Activated CD4-positive, alpha-beta T cell treated with anti-CD3 and anti-CD28 coated beads for 36 hours (primary cell): ENCODE measurements around the gene NDUFS3. TPM values are rescaled to one million over a fixed set of nuclear protein-coding genes. Genes with fewer than 3 reads are reported as not detected.
"Not testable (repeated sequence)": the region's sequence is repeated elsewhere in the genome, so short reads cannot be mapped to it uniquely, and the experiment has no call there.

Source experiments
- ATAC-seq: fragments of 200-7000 bp; cut with Tn5 transposase; one replicate; pipeline ENCODE4 v1.10.0; 2021; ENCODE audit warnings: mild to moderate bottlenecking, moderate library complexity
- CTCF ChIA-PET: fragments of 350-600 bp; sonication (Branson Sonifier 250); formaldehyde crosslinking; loops from one replicate; lab custom pipeline; 2021; ENCODE audit warnings: antibody characterized with exemption; lab: Charles Lee
- POLR2A ChIA-PET: fragments of 350-600 bp; sonication (Branson Sonifier 250); formaldehyde crosslinking; loops from one replicate; lab custom pipeline; 2021; ENCODE audit warnings: antibody characterized with exemption, inconsistent platforms; lab: Charles Lee
- DNase-seq: peaks from one replicate; pipeline ENCODE4 v3.0.0-alpha.2; 2020
- H3K27ac Mint-ChIP-seq: one replicate; pipeline ENCODE4 v1.8.0; 2021; ENCODE audit warnings: mixed read lengths
- H3K27me3 Mint-ChIP-seq: one replicate; pipeline ENCODE4 v1.8.0; 2021; ENCODE audit warnings: mixed read lengths
- H3K36me3 Mint-ChIP-seq: one replicate; pipeline ENCODE4 v1.8.0; 2021; ENCODE audit warnings: low read depth, mixed read lengths
- H3K4me1 Mint-ChIP-seq: one replicate; pipeline ENCODE4 v1.8.0; 2021; ENCODE audit warnings: mixed read lengths
- H3K4me3 Mint-ChIP-seq: one replicate; pipeline ENCODE4 v1.8.0; 2021; ENCODE audit warnings: mild to moderate bottlenecking, moderate library complexity, mixed read lengths
- H3K9me3 Mint-ChIP-seq: one replicate; pipeline ENCODE4 v1.8.0; 2021; ENCODE audit warnings: low read depth, mixed read lengths
- intact Hi-C, 2 experiments: fragments of 100-400 bp; cut with DNase I in 1 of 2; cut with micrococcal nuclease in 1 of 2; formaldehyde crosslinking; loops; one replicate each; pipeline versions ENCODE4 v1.14.2 to v1.15.1; 2022 to 2024; cut with DNase I, micrococcal nuclease
- total RNA-seq, 2 experiments: library from RNA; stranded (reverse); gene quantifications; one replicate each; pipeline ENCODE4 v1.2.3, GENCODE V29; 2021

Gene NDUFS3
- 100 to 1,000 TPM in 1 of 2 experiments, 10 to 100 TPM in 1; 96.9 to 108 TPM for total RNA-seq

- H3K27me3 Mint-ChIP-seq: no peaks in the 10 kb centered on the region
- ATAC-seq (peak; percentile 96), DNase-seq (peak; percentile 92)
- peak within 1 kb of the TSS; percentile 93 for H3K27ac Mint-ChIP-seq
- H3K9me3 Mint-ChIP-seq: no peaks in the 10 kb centered on the region
- intact Hi-C loops: loop anchor here (1.0 to 5.0 kb wide), 16 partner anchors 14 to 878 kb away; partner anchors contain the start of genes CELF1 (in 2 of the 2), MTCH2 (in 2 of the 2), ACP2 (in 1 of the 2) and ARFGAP2 (in 1 of the 2)
- POLR2A ChIA-PET: interaction anchor here (0.8 to 1.9 kb wide), 4 partner anchors 13 to 27 kb away, joined by 3 to 14 read pairs (median 6); partner anchors contain the start of gene PTPMT1
- CTCF ChIA-PET: interaction anchor here (0.5 to 1.9 kb wide), 8 partner anchors 12 to 204 kb away, joined by 3 to 9 read pairs (median 4); partner anchors contain the start of gene CELF1
- peaks cover 48% of the 10 kb centered on the region for H3K36me3 Mint-ChIP-seq
- H3K4me1 Mint-ChIP-seq: peaks cover 39% of the 10 kb centered on the region
- H3K4me3 Mint-ChIP-seq: peak within 1 kb of the TSS; percentile 87
These were observed at the start of gene NDUFS3, which contains the start of gene KBTBD4 for GRCh38 chr11:47578524-47579494. Gene NDUFS3 (plus strand): TSS chr11:47579074. CDS start chr11:47579092, 18 bp downstream. Gene KBTBD4 (minus strand): TSS chr11:47578970. CDS start chr11:47578951, 19 bp downstream.

- POLR2A ChIA-PET: no interaction called here
- Mint-ChIP-seq H3K4me1 (peaks cover 59% of the 10 kb centered on the region), H3K27ac (peak overlapping the region; percentile 64), H3K9me3 (no peaks in the 10 kb centered on the region), H3K36me3 (peaks cover 15% of the 10 kb centered on the region), H3K4me3 (no peak overlapping the region), H3K27me3 (no peaks in the 10 kb centered on the region)
- ATAC-seq (no peak), DNase-seq (no peak)
- CTCF ChIA-PET: interaction anchor here (0.6 to 2.8 kb wide), 2 partner anchors 9 to 185 kb away, joined by 3 to 15 read pairs; partner anchors contain the start of gene AGBL2
- intact Hi-C loops: no loop called here
These were observed 48.9 kb upstream of the NDUFS3 start for GRCh38 chr11:47529951-47530350.

GRCh38 chr11:47530721-47531120 lies 48.2 kb upstream of the NDUFS3 start:
- ChIA-PET POLR2A (interaction anchor here (1.9 kb wide), 1 partner anchor 9 kb away, joined by 5 read pairs; no protein-coding TSS in a partner anchor), CTCF (interaction anchor here (2.7 kb wide), 1 partner anchor 10 kb away, joined by 17 read pairs; no protein-coding TSS in a partner anchor)
- H3K4me3 Mint-ChIP-seq, ATAC-seq, H3K9me3 Mint-ChIP-seq, H3K27me3 Mint-ChIP-seq, intact Hi-C loops, DNase-seq: not testable (repeated sequence)
- Mint-ChIP-seq H3K4me1 (peaks cover 56% of the 10 kb centered on the region), H3K36me3 (peaks cover 18% of the 10 kb centered on the region), H3K27ac (peak overlapping the region; percentile 64)

GRCh38 chr11:47531666-47532065 lies 47.2 kb upstream of the NDUFS3 start:
- no peak overlapping the region for H3K4me3 Mint-ChIP-seq
- intact Hi-C loops: no loop called here

GRCh38 chr11:47532597-47533213 lies 46.2 kb upstream of the NDUFS3 start:
- no peaks in the 10 kb centered on the region for H3K27me3 Mint-ChIP-seq
- peaks cover 22% of the 10 kb centered on the region for H3K36me3 Mint-ChIP-seq
- ChIA-PET POLR2A (interaction anchor here (0.5 kb wide), 1 partner anchor 22 kb away, joined by 8 read pairs; no protein-coding TSS in a partner anchor), CTCF (interaction anchor here (0.6 to 2.7 kb wide), 6 partner anchors 8 to 19 kb away, joined by 3 to 17 read pairs (median 4); no protein-coding TSS in a partner anchor)
- H3K27ac Mint-ChIP-seq: no peak overlapping the region
- DNase-seq (no peak), ATAC-seq (no peak)
- H3K4me1 Mint-ChIP-seq: peaks cover 51% of the 10 kb centered on the region
- H3K9me3 Mint-ChIP-seq: no peaks in the 10 kb centered on the region
- H3K4me3 Mint-ChIP-seq: no peak overlapping the region
- intact Hi-C loops: no loop called here

More at GRCh38 chr11:47531666-47532065, 47.2 kb upstream of the NDUFS3 start:
- no peak for ATAC-seq
- no peaks in the 10 kb centered on the region for H3K27me3 Mint-ChIP-seq
- H3K4me1 Mint-ChIP-seq: peaks cover 51% of the 10 kb centered on the region
- H3K27ac Mint-ChIP-seq: no peak overlapping the region
- no peak for DNase-seq
- CTCF ChIA-PET: interaction anchor here (0.8 to 2.7 kb wide), 4 partner anchors 9 to 22 kb away, joined by 3 to 17 read pairs (median 3); no protein-coding TSS in a partner anchor
- POLR2A ChIA-PET: interaction anchor here (1.2 to 1.9 kb wide), 2 partner anchors 8 to 16 kb away, joined by 3 to 5 read pairs; no protein-coding TSS in a partner anchor
- H3K9me3 Mint-ChIP-seq: no peaks in the 10 kb centered on the region
- H3K36me3 Mint-ChIP-seq: peaks cover 19% of the 10 kb centered on the region

GRCh38 chr11:47533690-47534151 lies 45.2 kb upstream of the NDUFS3 start:
- ChIA-PET POLR2A (no interaction called here), CTCF (interaction anchor here (0.7 to 1.0 kb wide), 2 partner anchors 9 to 15 kb away, joined by 3 to 4 read pairs; no protein-coding TSS in a partner anchor)
- no peak overlapping the region for H3K27ac Mint-ChIP-seq
- no peak for ATAC-seq
- peaks cover 23% of the 10 kb centered on the region for H3K36me3 Mint-ChIP-seq
- no peak for DNase-seq
- intact Hi-C loops: no loop called here
- H3K27me3 Mint-ChIP-seq: no peaks in the 10 kb centered on the region
- no peak overlapping the region for H3K4me3 Mint-ChIP-seq
- H3K9me3 Mint-ChIP-seq: no peaks in the 10 kb centered on the region
- H3K4me1 Mint-ChIP-seq: peaks cover 50% of the 10 kb centered on the region

DNA sequence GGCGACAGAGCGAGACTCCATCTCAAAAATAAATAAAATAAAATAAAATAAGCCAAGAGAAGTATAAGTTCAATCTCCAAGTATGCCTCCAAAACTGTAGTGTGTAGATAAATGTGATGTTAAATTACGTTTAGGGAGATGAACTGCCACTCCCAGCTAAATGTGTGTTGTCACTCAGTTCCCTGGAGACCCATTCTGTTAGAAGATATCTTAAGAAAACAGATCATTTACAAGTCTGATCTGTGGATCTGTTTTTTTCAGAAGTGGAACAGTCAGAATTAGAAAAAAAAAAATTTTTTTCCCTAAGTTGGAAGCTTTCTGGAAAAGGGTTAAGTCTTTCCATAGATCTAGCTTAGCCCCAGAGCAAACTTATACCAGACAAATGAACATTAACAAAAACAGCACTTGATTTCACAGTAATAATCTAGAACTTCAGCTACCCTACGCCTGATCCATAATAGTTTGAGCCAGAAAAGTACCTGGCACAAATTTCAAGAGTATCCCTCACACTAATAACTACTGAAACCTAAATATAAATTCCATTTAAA lies 44.1 kb upstream of the NDUFS3 start:
- intact Hi-C loops: no loop called here
- Mint-ChIP-seq H3K9me3 (no peaks in the 10 kb centered on the region), H3K27ac (peak overlapping the region; percentile 2), H3K27me3 (no peaks in the 10 kb centered on the region), H3K36me3 (peaks cover 25% of the 10 kb centered on the region), H3K4me3 (no peak overlapping the region), H3K4me1 (peaks cover 60% of the 10 kb centered on the region)
- DNase-seq (no peak), ATAC-seq (no peak)
- ChIA-PET CTCF (interaction anchor here (0.7 to 1.1 kb wide), 2 partner anchors 9 to 17 kb away, joined by 5 read pairs; no protein-coding TSS in a partner anchor), POLR2A (interaction anchor here (0.6 kb wide), 1 partner anchor 229 kb away, joined by 3 read pairs; no protein-coding TSS in a partner anchor)

- ATAC-seq (no peak), DNase-seq (no peak)
- Mint-ChIP-seq H3K27ac (no peak overlapping the region), H3K27me3 (no peaks in the 10 kb centered on the region), H3K4me3 (no peak overlapping the region), H3K9me3 (no peaks in the 10 kb centered on the region), H3K36me3 (peaks cover 33% of the 10 kb centered on the region), H3K4me1 (peaks cover 67% of the 10 kb centered on the region)
- ChIA-PET POLR2A (no interaction called here), CTCF (interaction anchor here (0.6 to 3.4 kb wide), 7 partner anchors 8 to 74 kb away, joined by 3 to 15 read pairs (median 7); no protein-coding TSS in a partner anchor)
- intact Hi-C loops: no loop called here
These were observed 42.0 kb upstream of the NDUFS3 start for GRCh38 chr11:47536915-47537314.

- Mint-ChIP-seq H3K27ac (peak overlapping the region; percentile 83), H3K36me3 (peaks cover 36% of the 10 kb centered on the region), H3K4me3 (no peak overlapping the region), H3K27me3 (no peaks in the 10 kb centered on the region), H3K4me1 (peaks cover 71% of the 10 kb centered on the region), H3K9me3 (no peaks in the 10 kb centered on the region)
- ATAC-seq: no peak
- ChIA-PET POLR2A (interaction anchor here (1.1 to 2.1 kb wide), 3 partner anchors 8 to 27 kb away, joined by 3 to 10 read pairs (median 5); no protein-coding TSS in a partner anchor), CTCF (interaction anchor here (0.6 to 3.6 kb wide), 9 partner anchors 7 to 569 kb away, joined by 4 to 20 read pairs (median 8); no protein-coding TSS in a partner anchor)
- intact Hi-C loops: no loop called here
- DNase-seq: no peak
These were observed 39.9 kb upstream of the NDUFS3 start for GRCh38 chr11:47538741-47539565.
